HCT116 (cell line): ENCODE results near the gene DPYSL5. TPM values are rescaled to one million over a fixed set of nuclear protein-coding genes. Genes with fewer than 3 reads are reported as not detected.

ENCODE experiments used
- ATAC-seq: fragments of 200-7000 bp; cut with Tn5 transposase; 2 replicates; pipeline ENCODE4 v1.9.1; 2020; ENCODE audit warnings: mild to moderate bottlenecking, moderate library complexity
- BruUV-seq: library from RNA; stranded (reverse); fragments of 400-500 nt; replicated peaks from 2 replicates; lab custom pipeline; 2021; lab: Mats Ljungman, UMichigan
- CTCF ChIA-PET: fragments of 300-600 bp; sonication (Branson Sonifier 250); formaldehyde crosslinking; loops from one replicate; lab custom pipeline; 2021; ENCODE audit warnings: antibody characterized with exemption; lab: Charles Lee
- POLR2A ChIA-PET: fragments of 300-600, 350-600 bp; sonication (Branson Sonifier 250); formaldehyde crosslinking; loops from one replicate; lab custom pipeline; 2021; ENCODE audit warnings: antibody characterized with exemption; lab: Charles Lee
- RAD21 ChIA-PET, 2 experiments: fragments of 300-600 bp; sonication (Branson Sonifier 250); formaldehyde crosslinking; loops; one replicate each; lab custom pipeline; 2023; ENCODE audit warnings: low total read pairs in 2 of 2; ENCODE audit not compliant: uncharacterized antibody in 2 of 2, unreplicated experiment in 2 of 2, low non-redundant PET in 1 of 2; lab: Charles Lee
- DNase-seq: peaks from one replicate; pipeline ENCODE4 v3.0.0-alpha.2; 2010; ENCODE audit warnings: low read depth, low spot score
- H2AFZ ChIP-seq: fragments of 200-600 bp; shearing (Covaris generic), sonication (generic); 2 replicates; pipeline ENCODE4 v1.6.1; 2017; ENCODE audit warnings: low read depth, mixed run types, mixed read lengths, antibody characterized with exemption, low read length; ENCODE audit not compliant: poor library complexity, severe bottlenecking
- H3K27ac ChIP-seq: 2 replicates; pipeline ENCODE4 v1.5.1; 2012; ENCODE audit warnings: low read depth, low read length
- H3K27me3 ChIP-seq: fragments of 200-600 bp; sonication (generic); 2 replicates; pipeline ENCODE4 v1.6.1; 2016; ENCODE audit warnings: mixed run types, low read length, mixed read lengths; ENCODE audit not compliant: insufficient read depth
- H3K36me3 ChIP-seq, 2 experiments: fragments of 200-500 bp in 1 of 2; fragments of 200-600 bp in 1 of 2; sonication (Bioruptor generic) in 1 of 2; sonication (generic) in 1 of 2; 2 replicates each; pipeline versions ENCODE4 v1.5.1 to v1.6.1; 2014 to 2016; ENCODE audit warnings: low read length in 2 of 2, inconsistent platforms in 1 of 2, mixed read lengths in 1 of 2, mixed run types in 1 of 2; ENCODE audit not compliant: insufficient read depth in 2 of 2, control insufficient read depth in 1 of 2
- H3K4me1 ChIP-seq, 2 experiments: fragments of 200-600 bp in 1 of 2; sonication (generic) in 1 of 2; 2 replicates each; pipeline versions ENCODE4 v1.5.1 to v1.6.1; 2012 to 2017; ENCODE audit warnings: low read length in 2 of 2, inconsistent platforms in 1 of 2, mild to moderate bottlenecking in 1 of 2, mixed read lengths in 1 of 2, mixed run types in 1 of 2, moderate library complexity in 1 of 2; ENCODE audit not compliant: insufficient read depth in 2 of 2, control insufficient read depth in 1 of 2
- H3K4me2 ChIP-seq: fragments of 200-600 bp; sonication (generic); 2 replicates; pipeline ENCODE4 v1.6.1; 2017; ENCODE audit warnings: mixed run types, low read length, mixed read lengths
- H3K4me3 ChIP-seq, 2 experiments: fragments of 200-600 bp in 1 of 2; sonication (generic) in 1 of 2; replicated peaks in 1 of 2; 2 replicates each; pipeline ENCODE4 v1.5.1; 2011 to 2016; ENCODE audit warnings: low read length in 2 of 2, control low read depth in 1 of 2, low read depth in 1 of 2, mild to moderate bottlenecking in 1 of 2, mixed read lengths in 1 of 2, mixed run types in 1 of 2
- H3K79me2 ChIP-seq: fragments of 200-600 bp; sonication (generic); 2 replicates; pipeline ENCODE4 v1.6.1; 2017; ENCODE audit warnings: mild to moderate bottlenecking, mixed run types, low read length, moderate library complexity, mixed read lengths; ENCODE audit not compliant: insufficient read depth
- H3K9ac ChIP-seq: fragments of 200-600 bp; sonication (generic); 2 replicates; pipeline ENCODE4 v1.6.1; 2016; ENCODE audit warnings: low read length, mixed read lengths
- H3K9me2 ChIP-seq: fragments of 200-600 bp; sonication (generic), shearing (Covaris generic); 2 replicates; pipeline ENCODE4 v1.6.1; 2017; ENCODE audit warnings: mixed run types, mild to moderate bottlenecking, moderate library complexity; ENCODE audit not compliant: insufficient read depth
- H3K9me3 ChIP-seq, 2 experiments: fragments of 200-500 bp in 1 of 2; fragments of 200-600 bp in 1 of 2; sonication (Bioruptor generic) in 1 of 2; sonication (generic) in 1 of 2; 2 replicates each; pipeline ENCODE4 v1.6.1; 2014 to 2017; ENCODE audit warnings: low read length in 2 of 2, mixed read lengths in 2 of 2, inconsistent platforms in 1 of 2, low read depth in 1 of 2, mild to moderate bottlenecking in 1 of 2, mixed run types in 1 of 2, moderate library complexity in 1 of 2; ENCODE audit not compliant: control insufficient read depth in 1 of 2, insufficient read depth in 1 of 2
- H4K20me1 ChIP-seq: fragments of 200-600 bp; sonication (generic), shearing (Covaris generic); 2 replicates; pipeline ENCODE4 v1.6.1; 2017; ENCODE audit warnings: mixed run types, mild to moderate bottlenecking, moderate library complexity; ENCODE audit not compliant: insufficient read depth
- CTCF ChIP-seq, 3 experiments: fragments of 200-600 bp in 1 of 3; sonication (generic) in 1 of 3; IDR thresholded peaks in 2 of 3; conservative IDR thresholded peaks in 1 of 3; 2 replicates each; pipeline ENCODE4 v1.5.1; 2012 to 2017; ENCODE audit warnings: low read depth in 2 of 3, low read length in 2 of 3, antibody characterized with exemption in 1 of 3, borderline replicate concordance in 1 of 3, control low read depth in 1 of 3, mild to moderate bottlenecking in 1 of 3, mixed read lengths in 1 of 3, mixed run types in 1 of 3, moderate library complexity in 1 of 3; ENCODE audit not compliant: insufficient read depth in 1 of 3
- ELF1 ChIP-seq: IDR thresholded peaks from 2 replicates; pipeline ENCODE4 v1.6.1; 2012; ENCODE audit warnings: low read depth, borderline replicate concordance
- FOSL1 ChIP-seq: IDR thresholded peaks from 2 replicates; pipeline ENCODE4 v1.6.1; 2012; ENCODE audit warnings: low read depth
- POLR2A ChIP-seq: IDR thresholded peaks from 2 replicates; pipeline ENCODE4 v1.7.0; 2011; ENCODE audit warnings: borderline replicate concordance; ENCODE audit not compliant: insufficient read depth, insufficient read length; ENCODE audit errors: extremely low read depth
- POLR2AphosphoS5 ChIP-seq: IDR thresholded peaks from 2 replicates; pipeline ENCODE4 v1.6.1; 2011; ENCODE audit warnings: mild to moderate bottlenecking, low read depth, low read length, moderate library complexity
- REST ChIP-seq: IDR thresholded peaks from 2 replicates; pipeline ENCODE4 v1.6.1; 2012; ENCODE audit warnings: low read depth
- SP1 ChIP-seq: IDR thresholded peaks from 2 replicates; pipeline ENCODE4 v1.6.1; 2012; ENCODE audit warnings: low read depth
- TCF7L2 ChIP-seq: IDR thresholded peaks from 2 replicates; pipeline ENCODE4 v1.7.0; 2011; ENCODE audit warnings: borderline replicate concordance, inconsistent platforms; ENCODE audit not compliant: insufficient read depth, insufficient read length; ENCODE audit errors: extremely low read depth
- YY1 ChIP-seq: IDR thresholded peaks from 2 replicates; pipeline ENCODE4 v1.6.1; 2011; ENCODE audit warnings: low read length, low read depth, moderate library complexity, mild to moderate bottlenecking; ENCODE audit not compliant: insufficient replicate concordance; ENCODE audit errors: extremely low read depth
- ZBTB33 ChIP-seq: IDR thresholded peaks from 2 replicates; pipeline ENCODE4 v1.6.1; 2011; ENCODE audit warnings: mild to moderate bottlenecking, low read length, moderate library complexity; ENCODE audit not compliant: insufficient replicate concordance; ENCODE audit errors: extremely low read depth
- intact Hi-C: fragments of 100-400 bp; cut with micrococcal nuclease; formaldehyde crosslinking; loops from 2 replicates; pipeline ENCODE4 v1.10.0; 2022
- total RNA-seq: library from RNA; stranded (reverse); gene quantifications from one replicate; pipeline ENCODE4 v1.2.1, GENCODE V29; 2021; ENCODE audit not compliant: unreplicated experiment

Gene DPYSL5
- total RNA-seq, 1 experiment from 2014 or later = 8.4 TPM

GRCh38 chr2:26916128-26916692, 68.3 kb downstream of the DPYSL5 start (continued):
- TF ChIP-seq CTCF (IDR thresholded peaks at IDR 0.05 in 2 of 3, conservative IDR thresholded peaks at IDR 0.05 in 1 of 3; ENCODE audit: borderline replicate concordance in 1 of 3, insufficient read depth in 1 of 3, low read depth in 2 of 3, low read length in 2 of 3) (no peak), ELF1 (no peak), POLR2AphosphoS5 (no peak)

GRCh38 chr2:26917135-26917836, 69.4 kb downstream of the DPYSL5 start:
- no peaks in the 10 kb centered on the region for H3K9me2 ChIP-seq
- H3K4me1 ChIP-seq = peaks cover 0 to under 1% of the 10 kb centered on the region in 2 experiments; a peak in 1 of 4 replicates
- no peak overlapping the region for H2AFZ ChIP-seq
- no TSS peak for BruUV-seq
- ATAC-seq (no peak), DNase-seq (no peak)
- no peak overlapping the region for H3K9ac ChIP-seq
- CTCF ChIA-PET = interaction anchor here (1.7 kb wide), 1 partner anchor 71 kb away, joined by 4 read pairs; no protein-coding TSS in a partner anchor
- intact Hi-C loops = no loop called here
- H4K20me1 ChIP-seq = no peaks in the 10 kb centered on the region
- no peaks in the 10 kb centered on the region for H3K27me3 ChIP-seq
- no peaks in the 10 kb centered on the region for H3K9me3 ChIP-seq
- RAD21 ChIA-PET = no interaction called here
- TF ChIP-seq FOSL1 = no peak
- no peak for TF ChIP-seq YY1
- no peak for TF ChIP-seq REST
- no peak for TF ChIP-seq ZBTB33
- TF ChIP-seq POLR2A = no peak
- no peak for TF ChIP-seq SP1
- TF ChIP-seq TCF7L2 = no peak
- no peaks in the 10 kb centered on the region for H3K79me2 ChIP-seq
- no peak overlapping the region for H3K27ac ChIP-seq
- H3K4me2 ChIP-seq = no peak overlapping the region
- H3K4me3 ChIP-seq = no peak overlapping the region
- POLR2A ChIA-PET = no interaction called here
- H3K36me3 ChIP-seq = no peaks in the 10 kb centered on the region
